Neural cell (in vitro differentiated cells): Measurements from ENCODE around the gene TMPRSS2. TPM values are rescaled to one million over a fixed set of nuclear protein-coding genes. Genes with fewer than 3 reads are reported as not detected.

Experiments used
- H2AFZ ChIP-seq: fragments of 200-600, 300-800 bp; sonication (generic), shearing (Covaris generic); 2 replicates; pipeline ENCODE4 v1.6.0; 2014; ENCODE audit warnings: low read depth, mild to moderate bottlenecking, antibody characterized with exemption, low read length, moderate library complexity
- H3F3A ChIP-seq: fragments of 200-600 bp; shearing (Covaris generic); 2 replicates; pipeline ENCODE4 v1.6.1; 2016; ENCODE audit warnings: mild to moderate bottlenecking, moderate library complexity, mixed read lengths, antibody characterized with exemption, low read length; ENCODE audit not compliant: insufficient read depth, poor library complexity, severe bottlenecking
- H3K27ac ChIP-seq: fragments of 200-600, 300-800 bp; sonication (generic), shearing (Covaris generic); 2 replicates; pipeline ENCODE4 v1.5.1; 2014; ENCODE audit warnings: mild to moderate bottlenecking, low read length, moderate library complexity
- H3K27me3 ChIP-seq: fragments of 300-800, 200-600 bp; sonication (generic), shearing (Covaris generic); 2 replicates; pipeline ENCODE4 v1.6.0; 2014; ENCODE audit warnings: mild to moderate bottlenecking, low read depth, low read length, moderate library complexity; ENCODE audit not compliant: insufficient read depth
- H3K36me3 ChIP-seq: fragments of 300-800, 200-600 bp; sonication (generic), shearing (Covaris generic); 2 replicates; pipeline ENCODE4 v1.5.1; 2014; ENCODE audit warnings: mild to moderate bottlenecking, antibody characterized with exemption, low read length, moderate library complexity; ENCODE audit not compliant: insufficient read depth
- H3K4me2 ChIP-seq: fragments of 300-800, 200-600 bp; sonication (generic), shearing (Covaris generic); 2 replicates; pipeline ENCODE4 v1.6.0; 2014; ENCODE audit warnings: mild to moderate bottlenecking, low read length
- H3K4me3 ChIP-seq: fragments of 300-800, 200-600 bp; sonication (generic), shearing (Covaris generic); 2 replicates; pipeline ENCODE4 v1.5.1; 2014; ENCODE audit warnings: mild to moderate bottlenecking, low read length, moderate library complexity
- H3K79me2 ChIP-seq: fragments of 200-600 bp; shearing (Covaris generic); replicated peaks from 2 replicates; pipeline ENCODE4 v1.6.0; 2014; ENCODE audit warnings: mild to moderate bottlenecking, low read length, moderate library complexity; ENCODE audit not compliant: insufficient read depth
- H3K9ac ChIP-seq: fragments of 300-800, 200-600 bp; sonication (generic), shearing (Covaris generic); 2 replicates; pipeline ENCODE4 v1.6.1; 2016; ENCODE audit warnings: mild to moderate bottlenecking, low read length, mixed read lengths
- H3K9me2 ChIP-seq: fragments of 200-600 bp; shearing (Covaris generic); 2 replicates; pipeline ENCODE4 v1.6.1; 2016; ENCODE audit warnings: mild to moderate bottlenecking, low read length, mixed read lengths; ENCODE audit not compliant: insufficient read depth
- H3K9me3 ChIP-seq: fragments of 200-600, 300-800 bp; sonication (generic), shearing (Covaris generic); 2 replicates; pipeline ENCODE4 v1.6.1; 2016; ENCODE audit warnings: mild to moderate bottlenecking, mixed run types, low read length, moderate library complexity, mixed read lengths
- H4K20me1 ChIP-seq: fragments of 200-600 bp; shearing (Covaris generic); 2 replicates; pipeline ENCODE4 v1.6.1; 2016; ENCODE audit warnings: mild to moderate bottlenecking, mixed run types; ENCODE audit not compliant: insufficient read depth
- CTCF ChIP-seq: fragments of 450-650 bp; IDR thresholded peaks from 2 replicates; pipeline ENCODE4 v1.5.1; 2014; ENCODE audit warnings: antibody characterized with exemption, mild to moderate bottlenecking, moderate library complexity; ENCODE audit not compliant: poor library complexity, severe bottlenecking
- EP300 ChIP-seq: fragments of 450-650 bp; conservative IDR thresholded peaks from 2 replicates; pipeline ENCODE4 v1.6.1; 2014; ENCODE audit warnings: antibody characterized with exemption, mild to moderate bottlenecking, moderate library complexity; ENCODE audit not compliant: poor library complexity, severe bottlenecking
- EZH2 ChIP-seq: fragments of 200-600, 300-800 bp; shearing (Covaris generic), sonication (generic); IDR thresholded peaks from 2 replicates; pipeline ENCODE4 v1.6.1; 2014; ENCODE audit warnings: antibody characterized with exemption, low read length, borderline replicate concordance, mild to moderate bottlenecking; ENCODE audit not compliant: insufficient read depth, poor library complexity, severe bottlenecking
- MXI1 ChIP-seq: fragments of 450-650 bp; conservative IDR thresholded peaks from 2 replicates; pipeline ENCODE4 v1.6.1; 2014; ENCODE audit warnings: antibody characterized with exemption, mild to moderate bottlenecking; ENCODE audit not compliant: poor library complexity, severe bottlenecking
- POLR2AphosphoS5 ChIP-seq: IDR thresholded peaks from 2 replicates; pipeline ENCODE4 v1.6.1; 2012
- RAD21 ChIP-seq: fragments of 450-650 bp; conservative IDR thresholded peaks from 2 replicates; pipeline ENCODE4 v1.6.1; 2014; ENCODE audit warnings: antibody characterized with exemption, mild to moderate bottlenecking, moderate library complexity
- SMC3 ChIP-seq: fragments of 450-650 bp; conservative IDR thresholded peaks from 2 replicates; pipeline ENCODE4 v1.6.1; 2014; ENCODE audit warnings: antibody characterized with exemption, mild to moderate bottlenecking, moderate library complexity; ENCODE audit not compliant: poor library complexity
- TAF1 ChIP-seq: IDR thresholded peaks from 2 replicates; pipeline ENCODE4 v1.6.1; 2012; ENCODE audit warnings: low read depth
- polyA plus RNA-seq: library from polyadenylated mRNA; depleted of rRNA; stranded (reverse); fragments of >200 nt; gene quantifications from 2 replicates; pipeline ENCODE4 v1.2.3, GENCODE V29; 2014
- TF ChIP-seq, protein P1 (sequence below): IDR thresholded peaks from 2 replicates; pipeline ENCODE4 v1.6.1; 2012; ENCODE audit warnings: borderline replicate concordance

Gene TMPRSS2
- polyA plus RNA-seq, 1 donor from 2014 or later, result not detected

- Histone ChIP-seq H3K4me3 (no peak overlapping the region), H3K79me2 (no peaks in the 10 kb centered on the region), H4K20me1 (no peaks in the 10 kb centered on the region), H3K27me3 (no peaks in the 10 kb centered on the region), H3K9me3 (no peaks in the 10 kb centered on the region), H3K4me2 (no peak overlapping the region), H3K27ac (no peak overlapping the region), H3K9ac (no peak overlapping the region), H3K36me3 (no peaks in the 10 kb centered on the region), H2AFZ (no peak overlapping the region), H3F3A (no peaks in the 10 kb centered on the region), H3K9me2 (no peaks in the 10 kb centered on the region)
- no peak for TF ChIP-seq RAD21
- TF ChIP-seq MXI1, result no peak
- no peak for TF ChIP-seq TAF1
- TF ChIP-seq EP300, result no peak
- no peak for TF ChIP-seq SMC3
- no peak for TF ChIP-seq CTCF
- TF ChIP-seq, protein P1, sequence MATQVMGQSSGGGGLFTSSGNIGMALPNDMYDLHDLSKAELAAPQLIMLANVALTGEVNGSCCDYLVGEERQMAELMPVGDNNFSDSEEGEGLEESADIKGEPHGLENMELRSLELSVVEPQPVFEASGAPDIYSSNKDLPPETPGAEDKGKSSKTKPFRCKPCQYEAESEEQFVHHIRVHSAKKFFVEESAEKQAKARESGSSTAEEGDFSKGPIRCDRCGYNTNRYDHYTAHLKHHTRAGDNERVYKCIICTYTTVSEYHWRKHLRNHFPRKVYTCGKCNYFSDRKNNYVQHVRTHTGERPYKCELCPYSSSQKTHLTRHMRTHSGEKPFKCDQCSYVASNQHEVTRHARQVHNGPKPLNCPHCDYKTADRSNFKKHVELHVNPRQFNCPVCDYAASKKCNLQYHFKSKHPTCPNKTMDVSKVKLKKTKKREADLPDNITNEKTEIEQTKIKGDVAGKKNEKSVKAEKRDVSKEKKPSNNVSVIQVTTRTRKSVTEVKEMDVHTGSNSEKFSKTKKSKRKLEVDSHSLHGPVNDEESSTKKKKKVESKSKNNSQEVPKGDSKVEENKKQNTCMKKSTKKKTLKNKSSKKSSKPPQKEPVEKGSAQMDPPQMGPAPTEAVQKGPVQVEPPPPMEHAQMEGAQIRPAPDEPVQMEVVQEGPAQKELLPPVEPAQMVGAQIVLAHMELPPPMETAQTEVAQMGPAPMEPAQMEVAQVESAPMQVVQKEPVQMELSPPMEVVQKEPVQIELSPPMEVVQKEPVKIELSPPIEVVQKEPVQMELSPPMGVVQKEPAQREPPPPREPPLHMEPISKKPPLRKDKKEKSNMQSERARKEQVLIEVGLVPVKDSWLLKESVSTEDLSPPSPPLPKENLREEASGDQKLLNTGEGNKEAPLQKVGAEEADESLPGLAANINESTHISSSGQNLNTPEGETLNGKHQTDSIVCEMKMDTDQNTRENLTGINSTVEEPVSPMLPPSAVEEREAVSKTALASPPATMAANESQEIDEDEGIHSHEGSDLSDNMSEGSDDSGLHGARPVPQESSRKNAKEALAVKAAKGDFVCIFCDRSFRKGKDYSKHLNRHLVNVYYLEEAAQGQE, result no peak
- TF ChIP-seq EZH2, result no peak
- TF ChIP-seq POLR2AphosphoS5, result no peak
Measured at GRCh38 chr21:41482301-41482700, 25.7 kb downstream of the TMPRSS2 start.

GRCh38 chr21:41481191-41481590 is 26.8 kb downstream of the TMPRSS2 start:
- no peak overlapping the region for H3K4me3 ChIP-seq
- no peaks in the 10 kb centered on the region for H4K20me1 ChIP-seq
- no peaks in the 10 kb centered on the region for H3F3A ChIP-seq
- no peaks in the 10 kb centered on the region for H3K79me2 ChIP-seq
- no peak for TF ChIP-seq CTCF
- no peak for TF ChIP-seq RAD21
- TF ChIP-seq TAF1, result no peak
- TF ChIP-seq, protein P1, result no peak
- no peak for TF ChIP-seq MXI1
- TF ChIP-seq POLR2AphosphoS5, result no peak
- TF ChIP-seq EZH2, result no peak
- no peak for TF ChIP-seq EP300
- no peak for TF ChIP-seq SMC3
- no peak overlapping the region for H3K9ac ChIP-seq
- no peaks in the 10 kb centered on the region for H3K27me3 ChIP-seq
- H3K9me2 ChIP-seq, result no peaks in the 10 kb centered on the region
- no peak overlapping the region for H2AFZ ChIP-seq
- H3K27ac ChIP-seq, result no peak overlapping the region
- no peak overlapping the region for H3K4me2 ChIP-seq
- H3K36me3 ChIP-seq, result no peaks in the 10 kb centered on the region
- H3K9me3 ChIP-seq, result no peaks in the 10 kb centered on the region
